Stimulated activated CD8-positive, alpha-beta memory T cell treated with anti-CD3 and anti-CD28 coated beads, Interleukin-7, amount 100 ng/mL, for 1 hour (primary cell): ENCODE results near the gene ERFL.
A peak's percentile ranks its signal among the peaks of the same experiment; 100 is the strongest.

ENCODE experiments used
- DNase-seq, 2 donors: peaks; one replicate each; pipeline ENCODE4 v3.0.0-alpha.2; 2020; ENCODE audit warnings: low read depth in 2 of 2

The ERFL gene

GRCh38 chr19:41897820-41898219 lies 30.4 kb downstream of the ERFL start:
- DNase-seq, result no peak

- no peak for DNase-seq
Measured at GRCh38 chr19:41897181-41897580, 31.1 kb downstream of the ERFL start.

GRCh38 chr19:41896581-41896942 lies 31.7 kb downstream of the ERFL start:
- no peak for DNase-seq

- DNase-seq, result no peak
Measured at GRCh38 chr19:41895745-41896580, 32.3 kb downstream of the ERFL start.

GRCh38 chr19:41894350-41894749 lies 33.9 kb downstream of the ERFL start:
- no peak for DNase-seq

GRCh38 chr19:41893899-41894298 lies 34.4 kb downstream of the ERFL start:
- no peak for DNase-seq

GRCh38 chr19:41892173-41892902 lies 35.9 kb downstream of the ERFL start:
- DNase-seq, result no peak

- no peak for DNase-seq
Measured at GRCh38 chr19:41890936-41891335, 37.3 kb downstream of the ERFL start.

GRCh38 chr19:41889896-41890295 lies 38.4 kb downstream of the ERFL start:
- no peak for DNase-seq

- DNase-seq, result no peak
Measured at GRCh38 chr19:41888926-41889325, 39.3 kb downstream of the ERFL start.

GRCh38 chr19:41887711-41888382 lies 40.4 kb downstream of the ERFL start:
- DNase-seq, result peak; percentile 76 to 79

GRCh38 chr19:41886761-41887710 lies 41.2 kb downstream of the ERFL start:
- peak in 1 of 2 donors; percentile 47 for DNase-seq

- DNase-seq, result peak; percentile 70 to 82
Measured at GRCh38 chr19:41883821-41884733, 44.2 kb downstream of the ERFL start.

- DNase-seq, result no peak
Measured at GRCh38 chr19:41883463-41883820, 44.8 kb downstream of the ERFL start.

GRCh38 chr19:41882568-41883462 lies 45.4 kb downstream of the ERFL start, which contains the start of gene ARHGEF1:
Gene ARHGEF1 (plus strand): TSS chr19:41883184. CDS start chr19:41888083, 4,899 bp downstream.
- DNase-seq, result peak in 1 of 2 donors; percentile 30

GRCh38 chr19:41880329-41880708 lies 47.9 kb downstream of the ERFL start:
- no peak for DNase-seq

GRCh38 chr19:41879670-41880328 lies 48.5 kb downstream of the ERFL start:
- DNase-seq, result no peak

- DNase-seq, result no peak
Measured at GRCh38 chr19:41879080-41879479, 49.2 kb downstream of the ERFL start.
